Neural progenitor cell (in vitro differentiated cells): Measurements from ENCODE around the gene AMBRA1. TPM values are rescaled to one million over a fixed set of nuclear protein-coding genes. Genes with fewer than 3 reads are reported as not detected.

Source experiments
- DNase-seq: peaks from one replicate; pipeline ENCODE4 v3.0.0-alpha.2; 2016; ENCODE audit warnings: low spot score
- H2AFZ ChIP-seq: fragments of 200-600 bp; sonication (generic); replicated peaks from 2 replicates; pipeline ENCODE4 v1.6.1; 2016; ENCODE audit warnings: antibody characterized with exemption
- H3F3A ChIP-seq: fragments of 200-600 bp; sonication (generic); 2 replicates; pipeline ENCODE4 v1.6.1; 2016; ENCODE audit warnings: antibody characterized with exemption, low read depth
- H3K27ac ChIP-seq: fragments of 200-600 bp; sonication (generic); 2 replicates; pipeline ENCODE4 v1.5.1; 2016; ENCODE audit warnings: mild to moderate bottlenecking
- H3K27me3 ChIP-seq: fragments of 200-600 bp; sonication (generic); 2 replicates; pipeline ENCODE4 v1.6.1; 2016; ENCODE audit warnings: mild to moderate bottlenecking, moderate library complexity
- H3K36me3 ChIP-seq: fragments of 200-600 bp; sonication (generic); 2 replicates; pipeline ENCODE4 v1.5.1; 2016
- H3K4me1 ChIP-seq: fragments of 200-600 bp; sonication (generic); 2 replicates; pipeline ENCODE4 v1.6.1; 2016; ENCODE audit warnings: mixed run types
- H3K4me2 ChIP-seq: fragments of 200-600 bp; sonication (generic); 2 replicates; pipeline ENCODE4 v1.6.1; 2016
- H3K4me3 ChIP-seq: fragments of 200-600 bp; sonication (generic); 2 replicates; pipeline ENCODE4 v1.5.1; 2016
- H3K79me2 ChIP-seq: fragments of 200-600 bp; sonication (generic); 2 replicates; pipeline ENCODE4 v1.6.1; 2016; ENCODE audit warnings: low read depth
- H3K9ac ChIP-seq: fragments of 200-600 bp; sonication (generic); 2 replicates; pipeline ENCODE4 v1.6.1; 2016
- H3K9me3 ChIP-seq: fragments of 200-600 bp; sonication (generic); 2 replicates; pipeline ENCODE4 v1.5.1; 2016; ENCODE audit warnings: low read depth
- H4K20me1 ChIP-seq: fragments of 200-600 bp; sonication (generic); 2 replicates; pipeline ENCODE4 v1.6.1; 2016; ENCODE audit warnings: low read depth
- H3K27ac Mint-ChIP-seq: 3 replicates; pipeline ENCODE4 v1.8.0; 2021; ENCODE audit warnings: mixed read lengths
- H3K27me3 Mint-ChIP-seq: 2 replicates; pipeline ENCODE4 v1.8.0; 2022; ENCODE audit warnings: low read depth, mild to moderate bottlenecking, inconsistent platforms, moderate library complexity, mixed read lengths; ENCODE audit not compliant: insufficient read depth
- H3K36me3 Mint-ChIP-seq: 3 replicates; pipeline ENCODE4 v1.8.0; 2021; ENCODE audit warnings: mixed read lengths
- H3K4me1 Mint-ChIP-seq: 3 replicates; pipeline ENCODE4 v1.8.0; 2021; ENCODE audit warnings: mixed read lengths
- H3K4me3 Mint-ChIP-seq: 3 replicates; pipeline ENCODE4 v1.8.0; 2021; ENCODE audit warnings: mild to moderate bottlenecking, moderate library complexity, mixed read lengths
- H3K9me3 Mint-ChIP-seq: 3 replicates; pipeline ENCODE4 v1.8.0; 2020; ENCODE audit warnings: mixed read lengths
- CTCF ChIP-seq: fragments of 200-600 bp; sonication (generic); IDR thresholded peaks from 2 replicates; pipeline ENCODE4 v1.5.1; 2017; ENCODE audit warnings: antibody characterized with exemption, mild to moderate bottlenecking
- EZH2 ChIP-seq: fragments of 200-600 bp; sonication (generic); IDR thresholded peaks from 2 replicates; pipeline ENCODE4 v1.6.1; 2017; ENCODE audit warnings: antibody characterized with exemption, mild to moderate bottlenecking, moderate library complexity
- EZH2phosphoT487 ChIP-seq: fragments of 200-600 bp; sonication (generic); IDR thresholded peaks from 2 replicates; pipeline ENCODE4 v1.6.1; 2017; ENCODE audit warnings: antibody characterized with exemption
- total RNA-seq: library from RNA; depleted of rRNA; stranded (reverse); fragments of >200 nt; gene quantifications from 2 replicates; pipeline ENCODE4 v1.2.3, GENCODE V29; 2015; ENCODE audit warnings: low replicate concordance

The AMBRA1 gene
- total RNA-seq, 1 donor from 2014 or later = 20.7 TPM

- Mint-ChIP-seq H3K27me3 (no peaks in the 10 kb centered on the region), H3K9me3 (no peaks in the 10 kb centered on the region), H3K4me3 (no peak overlapping the region), H3K27ac (no peak overlapping the region), H3K4me1 (no peaks in the 10 kb centered on the region), H3K36me3 (peaks cover 10% of the 10 kb centered on the region)
- no peaks in the 10 kb centered on the region for H3F3A ChIP-seq
- no peaks in the 10 kb centered on the region for H3K79me2 ChIP-seq
- no peak for DNase-seq
- no peak overlapping the region for H3K9ac ChIP-seq
- H3K4me3 ChIP-seq = no peak overlapping the region
- H4K20me1 ChIP-seq = no peaks in the 10 kb centered on the region
- no peaks in the 10 kb centered on the region for H3K9me3 ChIP-seq
- no peak overlapping the region for H2AFZ ChIP-seq
- no peaks in the 10 kb centered on the region for H3K36me3 ChIP-seq
- H3K27ac ChIP-seq = no peak overlapping the region
- H3K4me1 ChIP-seq = no peaks in the 10 kb centered on the region
- TF ChIP-seq EZH2 (no peak), EZH2phosphoT487 (no peak), CTCF (no peak)
- no peak overlapping the region for H3K4me2 ChIP-seq
- H3K27me3 ChIP-seq = no peaks in the 10 kb centered on the region
Observed at GRCh38 chr11:46472662-46472994, 121.2 kb downstream of the AMBRA1 start.

GRCh38 chr11:46471943-46472661, 121.7 kb downstream of the AMBRA1 start:
- Mint-ChIP-seq H3K4me1 (no peaks in the 10 kb centered on the region), H3K36me3 (peaks cover 10% of the 10 kb centered on the region), H3K27ac (peak overlapping the region; percentile 42), H3K4me3 (no peak overlapping the region), H3K9me3 (no peaks in the 10 kb centered on the region), H3K27me3 (no peaks in the 10 kb centered on the region)
- Histone ChIP-seq H3K9me3 (no peaks in the 10 kb centered on the region), H3K27ac (no peak overlapping the region), H3K9ac (no peak overlapping the region), H3K27me3 (no peaks in the 10 kb centered on the region), H3F3A (no peaks in the 10 kb centered on the region), H4K20me1 (no peaks in the 10 kb centered on the region), H2AFZ (no peak overlapping the region), H3K79me2 (no peaks in the 10 kb centered on the region), H3K36me3 (no peaks in the 10 kb centered on the region), H3K4me1 (no peaks in the 10 kb centered on the region), H3K4me2 (no peak overlapping the region), H3K4me3 (no peak overlapping the region)
- no peak for TF ChIP-seq EZH2phosphoT487
- TF ChIP-seq CTCF = no peak
- TF ChIP-seq EZH2 = no peak
- DNase-seq = no peak

- Mint-ChIP-seq H3K36me3 (peaks cover 10% of the 10 kb centered on the region), H3K27ac (no peak overlapping the region), H3K9me3 (no peaks in the 10 kb centered on the region), H3K27me3 (peaks cover 3% of the 10 kb centered on the region), H3K4me1 (peaks cover 14% of the 10 kb centered on the region), H3K4me3 (no peak overlapping the region)
- TF ChIP-seq EZH2 (no peak), CTCF (no peak), EZH2phosphoT487 (no peak)
- H3F3A ChIP-seq = peaks cover 16% of the 10 kb centered on the region
- DNase-seq = no peak
- H3K4me3 ChIP-seq = no peak overlapping the region
- H3K27ac ChIP-seq = no peak overlapping the region
- no peak overlapping the region for H2AFZ ChIP-seq
- H3K4me2 ChIP-seq = no peak overlapping the region
- H4K20me1 ChIP-seq = no peaks in the 10 kb centered on the region
- no peaks in the 10 kb centered on the region for H3K79me2 ChIP-seq
- no peak overlapping the region for H3K9ac ChIP-seq
- H3K4me1 ChIP-seq = peaks cover 10% of the 10 kb centered on the region
- H3K9me3 ChIP-seq = no peaks in the 10 kb centered on the region
- no peaks in the 10 kb centered on the region for H3K27me3 ChIP-seq
- no peaks in the 10 kb centered on the region for H3K36me3 ChIP-seq
Observed at GRCh38 chr11:46469926-46470325, 123.9 kb downstream of the AMBRA1 start.
